OCI-LY7 (cell line): ENCODE measurements around the gene NT5M.

Source experiments
- CTCF ChIP-seq: fragments of 200-600 bp; sonication (generic); conservative IDR thresholded peaks from 2 replicates; pipeline ENCODE4 v1.5.1; 2014; ENCODE audit warnings: mild to moderate bottlenecking, antibody characterized with exemption, low read length, moderate library complexity, mixed read lengths
- EZH2phosphoT487 ChIP-seq: fragments of 200-600 bp; sonication (generic); IDR thresholded peaks from 2 replicates; pipeline ENCODE4 v1.6.1; 2018; ENCODE audit warnings: low read depth, borderline replicate concordance, mild to moderate bottlenecking, mixed run types, antibody characterized with exemption, low read length, moderate library complexity, mixed read lengths

- no peak for TF ChIP-seq EZH2phosphoT487
- no peak for TF ChIP-seq CTCF
These were observed 49.0 kb downstream of the NT5M start for GRCh38 chr17:17351901-17352781.
